SK-N-SH treated with all-trans-retinoic acid at 6 μM for 48 hours (cell line): ENCODE measurements around the gene RCVRN.

Experiments
- ARNTL ChIP-seq: fragments of 450-650 bp; formaldehyde crosslinking; IDR thresholded peaks from 2 replicates; pipeline ENCODE4 v1.5.0; 2020; ENCODE audit warnings: low read depth, mild to moderate bottlenecking, moderate library complexity, borderline replicate concordance
- ESRRG ChIP-seq: fragments of 250-450 bp; sonication (Bioruptor Pico); IDR thresholded peaks from 2 replicates; pipeline ENCODE4 v1.6.1; 2021; ENCODE audit warnings: mild to moderate bottlenecking
- PPARA ChIP-seq: fragments of 250-450 bp; sonication (Bioruptor Pico); IDR thresholded peaks from 2 replicates; pipeline ENCODE4 v1.5.0; 2020; ENCODE audit warnings: mild to moderate bottlenecking, borderline replicate concordance
- SNAI2 ChIP-seq: fragments of 250-450 bp; sonication (Bioruptor Pico); IDR thresholded peaks from 2 replicates; pipeline ENCODE4 v1.5.0; 2020; ENCODE audit warnings: mild to moderate bottlenecking, moderate library complexity
- TOX ChIP-seq: fragments of 250-450 bp; sonication (Bioruptor Pico); IDR thresholded peaks from 2 replicates; pipeline ENCODE4 v1.8.0; 2021; ENCODE audit warnings: mild to moderate bottlenecking, moderate library complexity, borderline replicate concordance
- ZFP3 ChIP-seq: fragments of 250-450 bp; sonication (Bioruptor Pico); IDR thresholded peaks from 2 replicates; pipeline ENCODE4 v1.5.0; 2020; ENCODE audit warnings: mild to moderate bottlenecking, moderate library complexity
- ZFP30 ChIP-seq: fragments of 450-650 bp; formaldehyde crosslinking; IDR thresholded peaks from 2 replicates; pipeline ENCODE4 v1.5.0; 2022; ENCODE audit warnings: mild to moderate bottlenecking, moderate library complexity
- ZNF8 ChIP-seq: fragments of 450-650 bp; formaldehyde crosslinking; IDR thresholded peaks from 2 replicates; pipeline ENCODE4 v1.5.0; 2020; ENCODE audit warnings: mild to moderate bottlenecking, moderate library complexity
- TF ChIP-seq, protein P1 (sequence below): fragments of 250-450 bp; sonication (Bioruptor Pico); IDR thresholded peaks from 2 replicates; pipeline ENCODE4 v1.5.1; 2021; ENCODE audit warnings: mild to moderate bottlenecking, moderate library complexity
- TF ChIP-seq, protein P2 (sequence below): fragments of 250-450 bp; sonication (Bioruptor Pico); IDR thresholded peaks from 2 replicates; pipeline ENCODE4 v1.8.0; 2020; ENCODE audit warnings: mild to moderate bottlenecking, moderate library complexity, borderline replicate concordance
- TF ChIP-seq, protein P3 (sequence below): fragments of 250-450 bp; sonication (Bioruptor Pico); IDR thresholded peaks from 2 replicates; pipeline ENCODE4 v1.8.0; 2021; ENCODE audit warnings: low read depth, mild to moderate bottlenecking, moderate library complexity, borderline replicate concordance

DNA sequence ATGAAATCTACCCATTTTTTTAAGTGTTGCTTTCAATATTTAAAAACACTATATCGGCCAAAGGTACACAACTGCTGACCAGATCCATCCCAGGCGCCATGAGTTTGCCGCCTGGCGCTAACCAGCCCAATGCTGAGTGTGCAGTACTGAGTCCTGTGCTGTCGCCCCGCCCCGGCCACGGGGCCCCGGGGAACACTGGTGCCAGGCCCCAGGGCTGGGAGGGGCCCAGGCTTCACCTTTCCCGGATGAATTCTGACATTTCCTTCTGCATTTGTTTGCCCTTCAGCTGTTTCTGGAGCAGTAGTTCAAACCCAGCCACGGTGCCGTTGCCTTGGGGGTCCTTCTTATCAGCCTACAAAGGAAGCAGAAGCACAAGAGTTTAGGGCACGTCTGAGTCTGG, 37.8 kb upstream of the RCVRN start:
- no peak for TF ChIP-seq PPARA (CRISPR knock-in tag)
- TF ChIP-seq, protein P1, sequence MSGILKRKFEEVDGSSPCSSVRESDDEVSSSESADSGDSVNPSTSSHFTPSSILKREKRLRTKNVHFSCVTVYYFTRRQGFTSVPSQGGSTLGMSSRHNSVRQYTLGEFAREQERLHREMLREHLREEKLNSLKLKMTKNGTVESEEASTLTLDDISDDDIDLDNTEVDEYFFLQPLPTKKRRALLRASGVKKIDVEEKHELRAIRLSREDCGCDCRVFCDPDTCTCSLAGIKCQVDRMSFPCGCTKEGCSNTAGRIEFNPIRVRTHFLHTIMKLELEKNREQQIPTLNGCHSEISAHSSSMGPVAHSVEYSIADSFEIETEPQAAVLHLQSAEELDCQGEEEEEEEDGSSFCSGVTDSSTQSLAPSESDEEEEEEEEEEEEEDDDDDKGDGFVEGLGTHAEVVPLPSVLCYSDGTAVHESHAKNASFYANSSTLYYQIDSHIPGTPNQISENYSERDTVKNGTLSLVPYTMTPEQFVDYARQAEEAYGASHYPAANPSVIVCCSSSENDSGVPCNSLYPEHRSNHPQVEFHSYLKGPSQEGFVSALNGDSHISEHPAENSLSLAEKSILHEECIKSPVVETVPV: no peak
- TF ChIP-seq, protein P2, sequence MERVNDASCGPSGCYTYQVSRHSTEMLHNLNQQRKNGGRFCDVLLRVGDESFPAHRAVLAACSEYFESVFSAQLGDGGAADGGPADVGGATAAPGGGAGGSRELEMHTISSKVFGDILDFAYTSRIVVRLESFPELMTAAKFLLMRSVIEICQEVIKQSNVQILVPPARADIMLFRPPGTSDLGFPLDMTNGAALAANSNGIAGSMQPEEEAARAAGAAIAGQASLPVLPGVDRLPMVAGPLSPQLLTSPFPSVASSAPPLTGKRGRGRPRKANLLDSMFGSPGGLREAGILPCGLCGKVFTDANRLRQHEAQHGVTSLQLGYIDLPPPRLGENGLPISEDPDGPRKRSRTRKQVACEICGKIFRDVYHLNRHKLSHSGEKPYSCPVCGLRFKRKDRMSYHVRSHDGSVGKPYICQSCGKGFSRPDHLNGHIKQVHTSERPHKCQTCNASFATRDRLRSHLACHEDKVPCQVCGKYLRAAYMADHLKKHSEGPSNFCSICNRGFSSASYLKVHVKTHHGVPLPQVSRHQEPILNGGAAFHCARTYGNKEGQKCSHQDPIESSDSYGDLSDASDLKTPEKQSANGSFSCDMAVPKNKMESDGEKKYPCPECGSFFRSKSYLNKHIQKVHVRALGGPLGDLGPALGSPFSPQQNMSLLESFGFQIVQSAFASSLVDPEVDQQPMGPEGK (CRISPR knock-in tag): no peak
- TF ChIP-seq ZNF8 (CRISPR knock-in tag): no peak
- TF ChIP-seq ZFP3 (CRISPR knock-in tag): no peak
- TF ChIP-seq ZFP30 (CRISPR knock-in tag): no peak
- TF ChIP-seq ESRRG (CRISPR knock-in tag): no peak
- no peak for TF ChIP-seq SNAI2 (CRISPR knock-in tag)
- TF ChIP-seq, protein P3, sequence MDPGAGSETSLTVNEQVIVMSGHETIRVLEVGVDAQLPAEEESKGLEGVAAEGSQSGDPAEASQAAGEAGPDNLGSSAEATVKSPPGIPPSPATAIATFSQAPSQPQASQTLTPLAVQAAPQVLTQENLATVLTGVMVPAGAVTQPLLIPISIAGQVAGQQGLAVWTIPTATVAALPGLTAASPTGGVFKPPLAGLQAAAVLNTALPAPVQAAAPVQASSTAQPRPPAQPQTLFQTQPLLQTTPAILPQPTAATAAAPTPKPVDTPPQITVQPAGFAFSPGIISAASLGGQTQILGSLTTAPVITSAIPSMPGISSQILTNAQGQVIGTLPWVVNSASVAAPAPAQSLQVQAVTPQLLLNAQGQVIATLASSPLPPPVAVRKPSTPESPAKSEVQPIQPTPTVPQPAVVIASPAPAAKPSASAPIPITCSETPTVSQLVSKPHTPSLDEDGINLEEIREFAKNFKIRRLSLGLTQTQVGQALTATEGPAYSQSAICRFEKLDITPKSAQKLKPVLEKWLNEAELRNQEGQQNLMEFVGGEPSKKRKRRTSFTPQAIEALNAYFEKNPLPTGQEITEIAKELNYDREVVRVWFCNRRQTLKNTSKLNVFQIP (CRISPR knock-in tag): no peak
- no peak for TF ChIP-seq ARNTL
- TF ChIP-seq TOX (CRISPR knock-in tag): no peak
